Adrenal gland (tissue), 12 donors: ENCODE results near the gene PER1. TPM values are rescaled to one million over a fixed set of nuclear protein-coding genes. Genes with fewer than 3 reads are reported as not detected.

ENCODE experiments used
- DNase-seq, 7 donors: peaks; one replicate each; pipeline ENCODE4 v3.0.0-alpha.2; 2019 to 2020
- H3K27ac ChIP-seq, 5 donors: fragments of 200-600 bp; sonication (generic) in 4 of 5; 1 replicate in 3 of 5; 2 replicates in 2 of 5; pipeline versions ENCODE4 v1.5.1 to v1.8.0; 2016 to 2020; ENCODE audit warnings: mild to moderate bottlenecking in 1 of 5
- H3K27me3 ChIP-seq: fragments of 200-600 bp; 2 replicates; pipeline ENCODE4 v1.8.0; 2021
- H3K36me3 ChIP-seq, 2 donors: fragments of 200-600 bp; replicated peaks in 1 of 2; 1 replicate in 1 of 2; 2 replicates in 1 of 2; pipeline versions ENCODE4 v1.5.1 to v1.8.0; 2018 to 2022
- H3K4me1 ChIP-seq, 2 donors: fragments of 200-600 bp; replicated peaks in 1 of 2; 1 replicate in 1 of 2; 2 replicates in 1 of 2; pipeline versions ENCODE4 v1.5.1 to v1.8.0; 2018 to 2021
- H3K4me3 ChIP-seq, 4 donors: fragments of 200-600 bp; sonication (generic) in 3 of 4; one replicate each; pipeline ENCODE4 v1.5.1; 2016 to 2018
- H3K9me3 ChIP-seq, 3 donors: fragments of 200-600 bp; sonication (generic) in 1 of 3; replicated peaks in 1 of 3; 1 replicate in 2 of 3; 2 replicates in 1 of 3; pipeline versions ENCODE4 v1.5.1 to v1.8.0; 2016 to 2021
- CTCF ChIP-seq, 6 experiments: fragments of 450-650 bp in 4 of 6; fragments of 200-600 bp in 2 of 6; sonication (generic) in 1 of 6; IDR thresholded peaks; 1 replicate in 5 of 6; 2 replicates in 1 of 6; pipeline versions ENCODE4 v1.5.1 to v1.8.0; 2016 to 2021; ENCODE audit warnings: antibody characterized with exemption in 6 of 6, mild to moderate bottlenecking in 2 of 6, moderate library complexity in 1 of 6
- POLR2A ChIP-seq, 2 donors: fragments of 450-650 bp; IDR thresholded peaks; one replicate each; pipeline ENCODE4 v1.6.1; 2017; ENCODE audit warnings: antibody characterized with exemption in 2 of 2, mild to moderate bottlenecking in 2 of 2, moderate library complexity in 1 of 2
- WGBS, 4 donors: extraction: QIAGEN DNeasy Blood & Tissue Kit in 2 of 4; methylation state at CpG; one replicate each; pipeline versions ENCODE4 v1.1.5 to v1.1.7; 2013 to 2017; 5-methylcytosine and 5-hydroxymethylcytosine counted together
- intact Hi-C, 2 donors: fragments of 100-400 bp; cut with DNase I; formaldehyde crosslinking; loops; one replicate each; pipeline versions ENCODE4 v1.14.1 to v1.15.0; 2022 to 2023
- polyA plus RNA-seq, 3 donors: library from polyadenylated mRNA; stranded (reverse); fragments of 200-250 nt in 2 of 3; fragments of 350-450 nt in 1 of 3; fragmentation: Illumina TruSeq in 1 of 3; extraction: RNeasy Lipid Tissue Mini Kit (QIAGEN cat#74804) in 1 of 3; gene quantifications; one replicate each; pipeline ENCODE4 v1.2.3, GENCODE V29; 2013 to 2014
- total RNA-seq, 9 donors: library from RNA; depleted of rRNA in 4 of 9; stranded (reverse); fragments of >200 nt in 4 of 9; fragments of 120-200 nt in 1 of 9; fragmentation: NEBNext Ultra II Directional in 1 of 9; extraction: Animal tissue kit (Norgen Biotek cat#: 25700) in 1 of 9; gene quantifications; one replicate each; pipeline versions ENCODE4 v1.1.0 to v1.2.4, GENCODE V29; 2013 to 2023
- donor health status: healthy with polysubstance abuse.
- donor health status: Bipolar disorder and iron deficiency.
- donor health status: DM: yes; HTN: yes; CAD: no.
- donor health status: DM: no; HTN: no; CAD: no.
- donor health status: DM: no; HTN: no; CAD: no.
- donor health status: DM: yes; HTN: yes; CAD: no.

PER1 gene
- total and polyA plus RNA-seq, 12 donors: 9.9 to 360 (median 108) TPM

GRCh38 chr17:8125154-8125946 is 26.9 kb downstream of the PER1 start:
- Histone ChIP-seq H3K9me3 (no peaks in the 10 kb centered on the region), H3K4me1 (peaks cover 44 to 71% of the 10 kb centered on the region in 2 donors), H3K27me3 (peaks cover 6% of the 10 kb centered on the region), H3K36me3 (no peaks in the 10 kb centered on the region), H3K4me3 (peak overlapping the region in 2 of 4 donors; percentile 45 to 67), H3K27ac (peak overlapping the region in 1 of 5 donors; percentile 73)
- DNase-seq: peak; percentile 72 to 95 (median 80)
- intact Hi-C loops: loop anchor here in 1 of 2 donors (10.0 kb wide), 1 partner anchor 59 kb away; no protein-coding TSS in a partner anchor
- WGBS, 4 donors: 3 to 5% (median 4%) methylated on average over 15 to 40 of the region's 40 CpGs
- TF ChIP-seq CTCF (IDR thresholded peaks at IDR 0.05) (no peak), POLR2A (IDR thresholded peaks at IDR 0.05) (no peak)

- H3K4me3 ChIP-seq: no peak overlapping the region
- H3K4me1 ChIP-seq: peaks cover 44 to 71% of the 10 kb centered on the region in 2 donors
- H3K27ac ChIP-seq: no peak overlapping the region
- intact Hi-C loops: loop anchor here in 1 of 2 donors (10.0 kb wide), 1 partner anchor 60 kb away; no protein-coding TSS in a partner anchor
- no peaks in the 10 kb centered on the region for H3K9me3 ChIP-seq
- TF ChIP-seq POLR2A (IDR thresholded peaks at IDR 0.05) (no peak), CTCF (IDR thresholded peaks at IDR 0.05) (no peak)
- DNase-seq: no peak
- peaks cover 6% of the 10 kb centered on the region for H3K27me3 ChIP-seq
- H3K36me3 ChIP-seq: no peaks in the 10 kb centered on the region
- 6 to 10% (median 8%) methylated on average over 14 to 24 of the region's 24 CpGs for WGBS, 4 donors
Observed at GRCh38 chr17:8124350-8125153, 27.7 kb downstream of the PER1 start.

GRCh38 chr17:8123695-8124349 is 28.4 kb downstream of the PER1 start, which contains the start of gene HES7:
Gene HES7, minus strand, starts transcription at chr17:8124106. Its CDS starts 22 bp downstream, at chr17:8124084.
- Histone ChIP-seq H3K4me1 (peaks cover 44 to 71% of the 10 kb centered on the region in 2 donors), H3K27me3 (peaks cover 6% of the 10 kb centered on the region), H3K27ac (no peak within 1 kb of the TSS), H3K4me3 (peak within 1 kb of the TSS in 1 of 4 donors; percentile 52), H3K9me3 (no peaks in the 10 kb centered on the region), H3K36me3 (no peaks in the 10 kb centered on the region)
- intact Hi-C loops: loop anchor here in 1 of 2 donors (10.0 kb wide), 1 partner anchor 61 kb away; no protein-coding TSS in a partner anchor
- WGBS, 4 donors: 1 to 3% (median 2%) methylated on average over 28 to 29 of the region's 29 CpGs
- DNase-seq: peak in 1 of 7 donors; percentile 39
- TF ChIP-seq POLR2A (IDR thresholded peaks at IDR 0.05) (no peak), CTCF (IDR thresholded peaks at IDR 0.05) (no peak)
